HEK293 (cell line): ENCODE measurements around the gene USP24.

Experiments used
- CTCF ChIA-PET: fragments of 350-600 bp; formaldehyde crosslinking; extraction: SDS; loops from one replicate; lab custom pipeline; 2021; ENCODE audit warnings: antibody characterized with exemption; lab: Yijun Ruan, JAX
- POLR2A ChIA-PET: fragments of 300-600 bp; formaldehyde crosslinking; extraction: SDS; loops from one replicate; lab custom pipeline; 2020; ENCODE audit warnings: antibody characterized with exemption, inconsistent platforms; lab: Yijun Ruan, JAX
- H3K27ac ChIP-seq: fragments of 200-500 bp; sonication (Bioruptor generic); 2 replicates; pipeline ENCODE4 v1.5.1; 2014; ENCODE audit warnings: low read depth, low read length, control low read depth, inconsistent platforms; ENCODE audit errors: extremely low read depth
- H3K36me3 ChIP-seq, 2 experiments: fragments of 200-500 bp in 1 of 2; sonication (Bioruptor generic) in 1 of 2; 1 replicate in 1 of 2; 2 replicates in 1 of 2; pipeline ENCODE4 v1.5.1; 2014 to 2017; ENCODE audit warnings: inconsistent platforms in 2 of 2, low read length in 2 of 2; ENCODE audit not compliant: control insufficient read depth in 2 of 2, insufficient read depth in 1 of 2
- H3K4me1 ChIP-seq: fragments of 200-500 bp; sonication (Bioruptor generic); 2 replicates; pipeline ENCODE4 v1.5.1; 2014; ENCODE audit warnings: mild to moderate bottlenecking, low read length, inconsistent platforms; ENCODE audit not compliant: control insufficient read depth, insufficient read depth
- H3K4me3 ChIP-seq: 2 replicates; pipeline ENCODE4 v1.5.1; 2011; ENCODE audit warnings: low read depth, mild to moderate bottlenecking, control low read depth, low read length, moderate library complexity
- H3K9me3 ChIP-seq: fragments of 200-500 bp; sonication (Bioruptor generic); 2 replicates; pipeline ENCODE4 v1.5.1; 2014; ENCODE audit warnings: low read depth, low read length, inconsistent platforms; ENCODE audit not compliant: control insufficient read depth, insufficient read depth
- KLF8 ChIP-seq: fragments of 450-650 bp; formaldehyde crosslinking; IDR thresholded peaks from 2 replicates; pipeline ENCODE4 v1.5.1; 2016; ENCODE audit warnings: missing biosample characterization, missing genetic modification characterization
- MEIS1 ChIP-seq: sonication (generic); formaldehyde crosslinking; IDR thresholded peaks from 2 replicates; pipeline ENCODE4 v1.8.1; 2022; ENCODE audit warnings: missing genetic modification reagents, mild to moderate bottlenecking, borderline replicate concordance
- SCRT1 ChIP-seq: fragments of 450-650 bp; formaldehyde crosslinking; IDR thresholded peaks from 2 replicates; pipeline ENCODE4 v1.5.1; 2016; ENCODE audit warnings: missing biosample characterization, missing genetic modification characterization, borderline replicate concordance
- SP3 ChIP-seq: fragments of 450-650 bp; formaldehyde crosslinking; IDR thresholded peaks from 2 replicates; pipeline ENCODE4 v1.5.1; 2016; ENCODE audit warnings: missing biosample characterization, missing genetic modification characterization
- YY2 ChIP-seq: fragments of 450-650 bp; formaldehyde crosslinking; IDR thresholded peaks from 2 replicates; pipeline ENCODE4 v1.5.1; 2016; ENCODE audit warnings: missing biosample characterization, missing genetic modification characterization
- ZBTB17 ChIP-seq: fragments of 450-650 bp; formaldehyde crosslinking; IDR thresholded peaks from 2 replicates; pipeline ENCODE4 v1.5.1; 2016; ENCODE audit warnings: missing biosample characterization, missing genetic modification characterization
- ZNF133 ChIP-seq: fragments of 450-650 bp; formaldehyde crosslinking; IDR thresholded peaks from 2 replicates; pipeline ENCODE4 v1.5.1; 2016; ENCODE audit warnings: missing biosample characterization, missing genetic modification characterization
- ZNF174 ChIP-seq: fragments of 450-650 bp; formaldehyde crosslinking; IDR thresholded peaks from 2 replicates; pipeline ENCODE4 v1.5.0; 2017; ENCODE audit warnings: missing biosample characterization, mild to moderate bottlenecking, missing genetic modification characterization
- ZNF175 ChIP-seq: fragments of 450-650 bp; formaldehyde crosslinking; IDR thresholded peaks from 2 replicates; pipeline ENCODE4 v1.5.1; 2016; ENCODE audit warnings: missing biosample characterization, missing genetic modification characterization
- ZNF19 ChIP-seq: fragments of 450-650 bp; formaldehyde crosslinking; IDR thresholded peaks from 2 replicates; pipeline ENCODE4; 2016; ENCODE audit warnings: missing biosample characterization, missing genetic modification characterization, low read depth
- ZNF248 ChIP-seq: fragments of 450-650 bp; formaldehyde crosslinking; IDR thresholded peaks from 2 replicates; pipeline ENCODE4 v1.5.1; 2017; ENCODE audit warnings: missing biosample characterization, missing genetic modification characterization
- ZNF341 ChIP-seq: fragments of 450-650 bp; formaldehyde crosslinking; IDR thresholded peaks from 2 replicates; pipeline ENCODE4; 2016; ENCODE audit warnings: low read depth, missing biosample characterization, missing genetic modification characterization
- ZNF544 ChIP-seq: fragments of 450-650 bp; formaldehyde crosslinking; IDR thresholded peaks from 2 replicates; pipeline ENCODE4 v1.5.0; 2017; ENCODE audit warnings: missing biosample characterization, missing genetic modification characterization
- ZNF548 ChIP-seq: fragments of 450-650 bp; formaldehyde crosslinking; IDR thresholded peaks from 2 replicates; pipeline ENCODE4 v1.5.1; 2016; ENCODE audit warnings: missing biosample characterization, missing genetic modification characterization
- ZNF585B ChIP-seq: fragments of 450-650 bp; formaldehyde crosslinking; IDR thresholded peaks from 2 replicates; pipeline ENCODE4 v1.5.1; 2016; ENCODE audit warnings: missing biosample characterization, missing genetic modification characterization
- ZNF707 ChIP-seq: fragments of 450-650 bp; formaldehyde crosslinking; IDR thresholded peaks from 2 replicates; pipeline ENCODE4 v1.5.1; 2016; ENCODE audit warnings: missing biosample characterization, missing genetic modification characterization
- ZNF777 ChIP-seq: fragments of 450-650 bp; formaldehyde crosslinking; IDR thresholded peaks from 2 replicates; pipeline ENCODE4 v1.5.1; 2017; ENCODE audit warnings: missing biosample characterization, missing genetic modification characterization, borderline replicate concordance
- TF ChIP-seq, protein P1 (sequence below): fragments of 450-650 bp; formaldehyde crosslinking; IDR thresholded peaks from 2 replicates; pipeline ENCODE4 v1.5.1; 2016; ENCODE audit warnings: missing biosample characterization, missing genetic modification characterization
- TF ChIP-seq, protein P2 (sequence below): fragments of 450-650 bp; formaldehyde crosslinking; IDR thresholded peaks from 2 replicates; pipeline ENCODE4 v1.5.1; 2016; ENCODE audit warnings: missing biosample characterization, missing genetic modification characterization
- TF ChIP-seq, protein P3 (sequence below): fragments of 450-650 bp; formaldehyde crosslinking; IDR thresholded peaks from 2 replicates; pipeline ENCODE4 v1.5.1; 2016; ENCODE audit warnings: missing biosample characterization, missing genetic modification characterization, borderline replicate concordance

The USP24 gene

DNA sequence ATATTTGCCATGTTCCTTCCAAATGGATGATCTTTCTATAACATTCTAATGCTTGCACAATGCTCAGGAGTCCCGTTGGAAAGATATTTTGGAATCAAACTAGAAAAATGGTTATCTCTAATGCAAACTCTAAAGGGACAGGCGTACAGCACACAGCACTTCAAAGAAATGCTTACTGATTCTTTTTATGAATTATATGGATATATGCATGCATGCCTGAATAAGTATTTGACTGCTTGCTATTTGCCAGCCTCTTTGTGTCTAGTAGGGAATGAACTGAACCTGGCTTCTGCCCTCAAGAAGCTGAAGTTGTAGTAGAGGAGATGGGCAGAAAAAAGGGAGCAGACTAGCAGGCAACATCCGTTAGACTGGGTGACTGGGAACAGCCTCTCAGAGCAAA lies 127.7 kb downstream of the USP24 start:
- POLR2A ChIA-PET, result no interaction called here
- TF ChIP-seq ZBTB17 (tag by site-specific recombination) (no peak), ZNF133 (no peak), MEIS1 (CRISPR knock-in tag) (no peak), ZNF174 (tag by site-specific recombination) (no peak), YY2 (tag by site-specific recombination) (no peak), ZNF707 (tag by site-specific recombination) (no peak)
- TF ChIP-seq, protein P1, sequence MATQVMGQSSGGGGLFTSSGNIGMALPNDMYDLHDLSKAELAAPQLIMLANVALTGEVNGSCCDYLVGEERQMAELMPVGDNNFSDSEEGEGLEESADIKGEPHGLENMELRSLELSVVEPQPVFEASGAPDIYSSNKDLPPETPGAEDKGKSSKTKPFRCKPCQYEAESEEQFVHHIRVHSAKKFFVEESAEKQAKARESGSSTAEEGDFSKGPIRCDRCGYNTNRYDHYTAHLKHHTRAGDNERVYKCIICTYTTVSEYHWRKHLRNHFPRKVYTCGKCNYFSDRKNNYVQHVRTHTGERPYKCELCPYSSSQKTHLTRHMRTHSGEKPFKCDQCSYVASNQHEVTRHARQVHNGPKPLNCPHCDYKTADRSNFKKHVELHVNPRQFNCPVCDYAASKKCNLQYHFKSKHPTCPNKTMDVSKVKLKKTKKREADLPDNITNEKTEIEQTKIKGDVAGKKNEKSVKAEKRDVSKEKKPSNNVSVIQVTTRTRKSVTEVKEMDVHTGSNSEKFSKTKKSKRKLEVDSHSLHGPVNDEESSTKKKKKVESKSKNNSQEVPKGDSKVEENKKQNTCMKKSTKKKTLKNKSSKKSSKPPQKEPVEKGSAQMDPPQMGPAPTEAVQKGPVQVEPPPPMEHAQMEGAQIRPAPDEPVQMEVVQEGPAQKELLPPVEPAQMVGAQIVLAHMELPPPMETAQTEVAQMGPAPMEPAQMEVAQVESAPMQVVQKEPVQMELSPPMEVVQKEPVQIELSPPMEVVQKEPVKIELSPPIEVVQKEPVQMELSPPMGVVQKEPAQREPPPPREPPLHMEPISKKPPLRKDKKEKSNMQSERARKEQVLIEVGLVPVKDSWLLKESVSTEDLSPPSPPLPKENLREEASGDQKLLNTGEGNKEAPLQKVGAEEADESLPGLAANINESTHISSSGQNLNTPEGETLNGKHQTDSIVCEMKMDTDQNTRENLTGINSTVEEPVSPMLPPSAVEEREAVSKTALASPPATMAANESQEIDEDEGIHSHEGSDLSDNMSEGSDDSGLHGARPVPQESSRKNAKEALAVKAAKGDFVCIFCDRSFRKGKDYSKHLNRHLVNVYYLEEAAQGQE (tag by site-specific recombination), result no peak
- TF ChIP-seq, all 188 proteins: peak for 0
- Histone ChIP-seq H3K36me3 (peaks cover 61 to 92% of the 10 kb centered on the region in 2 experiments), H3K9me3 (no peaks in the 10 kb centered on the region), H3K27ac (no peak overlapping the region), H3K4me1 (no peaks in the 10 kb centered on the region), H3K4me3 (no peak overlapping the region)
- CTCF ChIA-PET, result interaction anchor here (0.7 kb wide), 1 partner anchor 288 kb away, joined by 3 read pairs; no protein-coding TSS in a partner anchor

GRCh38 chr1:55084257-55084656 lies 130.9 kb downstream of the USP24 start:
- H3K27ac ChIP-seq, result no peak overlapping the region
- no peak for TF ChIP-seq ZNF544 (tag by site-specific recombination)
- no peak for TF ChIP-seq ZNF341 (tag by site-specific recombination)
- H3K36me3 ChIP-seq, result peaks cover 46 to 94% of the 10 kb centered on the region in 2 experiments
- H3K9me3 ChIP-seq, result no peaks in the 10 kb centered on the region
- ChIA-PET CTCF (interaction anchor here (0.7 kb wide), 1 partner anchor 51 kb away, joined by 4 read pairs; no protein-coding TSS in a partner anchor), POLR2A (no interaction called here)
- no peaks in the 10 kb centered on the region for H3K4me1 ChIP-seq
- no peak overlapping the region for H3K4me3 ChIP-seq

DNA sequence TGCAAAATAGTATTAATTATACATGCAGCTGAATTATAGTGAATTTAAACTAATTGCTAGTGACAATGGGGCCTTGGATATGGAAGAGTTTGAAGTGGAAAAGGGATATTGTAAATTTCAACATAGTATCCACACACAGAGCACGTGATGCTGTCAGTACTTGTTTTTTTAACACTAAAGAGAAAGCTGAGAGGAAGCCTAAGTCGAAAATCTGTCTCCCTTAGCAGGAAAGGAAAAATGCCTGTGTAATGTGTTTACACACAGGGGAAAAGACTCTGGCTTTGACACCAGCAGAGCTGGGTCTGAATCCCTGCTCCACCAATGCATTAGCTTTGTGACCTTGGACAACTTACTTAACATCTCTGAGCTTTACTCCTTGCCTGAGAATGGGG lies 133.3 kb downstream of the USP24 start:
- Histone ChIP-seq H3K9me3 (no peaks in the 10 kb centered on the region), H3K27ac (no peak overlapping the region), H3K36me3 (peaks cover 40 to 94% of the 10 kb centered on the region in 2 experiments), H3K4me3 (no peak overlapping the region), H3K4me1 (no peaks in the 10 kb centered on the region)
- ChIA-PET POLR2A (no interaction called here), CTCF (interaction anchor here (0.6 to 2.2 kb wide), 2 partner anchors 11 kb away, joined by 3 to 11 read pairs; no protein-coding TSS in a partner anchor)
- TF ChIP-seq ZNF585B (tag by site-specific recombination) (no peak), ZNF19 (tag by site-specific recombination) (no peak), ZNF248 (tag by site-specific recombination) (no peak), SCRT1 (tag by site-specific recombination) (no peak), KLF8 (no peak), SP3 (tag by site-specific recombination) (no peak), ZNF777 (tag by site-specific recombination) (no peak), ZNF175 (no peak), ZNF548 (tag by site-specific recombination) (no peak)
- TF ChIP-seq, protein P2, sequence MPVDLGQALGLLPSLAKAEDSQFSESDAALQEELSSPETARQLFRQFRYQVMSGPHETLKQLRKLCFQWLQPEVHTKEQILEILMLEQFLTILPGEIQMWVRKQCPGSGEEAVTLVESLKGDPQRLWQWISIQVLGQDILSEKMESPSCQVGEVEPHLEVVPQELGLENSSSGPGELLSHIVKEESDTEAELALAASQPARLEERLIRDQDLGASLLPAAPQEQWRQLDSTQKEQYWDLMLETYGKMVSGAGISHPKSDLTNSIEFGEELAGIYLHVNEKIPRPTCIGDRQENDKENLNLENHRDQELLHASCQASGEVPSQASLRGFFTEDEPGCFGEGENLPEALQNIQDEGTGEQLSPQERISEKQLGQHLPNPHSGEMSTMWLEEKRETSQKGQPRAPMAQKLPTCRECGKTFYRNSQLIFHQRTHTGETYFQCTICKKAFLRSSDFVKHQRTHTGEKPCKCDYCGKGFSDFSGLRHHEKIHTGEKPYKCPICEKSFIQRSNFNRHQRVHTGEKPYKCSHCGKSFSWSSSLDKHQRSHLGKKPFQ (tag by site-specific recombination), result no peak
- TF ChIP-seq, protein P3, sequence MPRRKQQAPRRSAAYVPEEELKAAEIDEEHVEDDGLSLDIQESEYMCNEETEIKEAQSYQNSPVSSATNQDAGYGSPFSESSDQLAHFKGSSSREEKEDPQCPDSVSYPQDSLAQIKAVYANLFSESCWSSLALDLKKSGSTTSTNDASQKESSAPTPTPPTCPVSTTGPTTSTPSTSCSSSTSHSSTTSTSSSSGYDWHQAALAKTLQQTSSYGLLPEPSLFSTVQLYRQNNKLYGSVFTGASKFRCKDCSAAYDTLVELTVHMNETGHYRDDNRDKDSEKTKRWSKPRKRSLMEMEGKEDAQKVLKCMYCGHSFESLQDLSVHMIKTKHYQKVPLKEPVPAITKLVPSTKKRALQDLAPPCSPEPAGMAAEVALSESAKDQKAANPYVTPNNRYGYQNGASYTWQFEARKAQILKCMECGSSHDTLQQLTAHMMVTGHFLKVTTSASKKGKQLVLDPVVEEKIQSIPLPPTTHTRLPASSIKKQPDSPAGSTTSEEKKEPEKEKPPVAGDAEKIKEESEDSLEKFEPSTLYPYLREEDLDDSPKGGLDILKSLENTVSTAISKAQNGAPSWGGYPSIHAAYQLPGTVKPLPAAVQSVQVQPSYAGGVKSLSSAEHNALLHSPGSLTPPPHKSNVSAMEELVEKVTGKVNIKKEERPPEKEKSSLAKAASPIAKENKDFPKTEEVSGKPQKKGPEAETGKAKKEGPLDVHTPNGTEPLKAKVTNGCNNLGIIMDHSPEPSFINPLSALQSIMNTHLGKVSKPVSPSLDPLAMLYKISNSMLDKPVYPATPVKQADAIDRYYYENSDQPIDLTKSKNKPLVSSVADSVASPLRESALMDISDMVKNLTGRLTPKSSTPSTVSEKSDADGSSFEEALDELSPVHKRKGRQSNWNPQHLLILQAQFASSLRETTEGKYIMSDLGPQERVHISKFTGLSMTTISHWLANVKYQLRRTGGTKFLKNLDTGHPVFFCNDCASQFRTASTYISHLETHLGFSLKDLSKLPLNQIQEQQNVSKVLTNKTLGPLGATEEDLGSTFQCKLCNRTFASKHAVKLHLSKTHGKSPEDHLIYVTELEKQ (tag by site-specific recombination), result no peak
